Measurements from ENCODE around the gene NTSR2. TPM values are rescaled to one million over a fixed set of nuclear protein-coding genes. Genes with fewer than 3 reads are reported as not detected.

NTSR2 gene, protein sequence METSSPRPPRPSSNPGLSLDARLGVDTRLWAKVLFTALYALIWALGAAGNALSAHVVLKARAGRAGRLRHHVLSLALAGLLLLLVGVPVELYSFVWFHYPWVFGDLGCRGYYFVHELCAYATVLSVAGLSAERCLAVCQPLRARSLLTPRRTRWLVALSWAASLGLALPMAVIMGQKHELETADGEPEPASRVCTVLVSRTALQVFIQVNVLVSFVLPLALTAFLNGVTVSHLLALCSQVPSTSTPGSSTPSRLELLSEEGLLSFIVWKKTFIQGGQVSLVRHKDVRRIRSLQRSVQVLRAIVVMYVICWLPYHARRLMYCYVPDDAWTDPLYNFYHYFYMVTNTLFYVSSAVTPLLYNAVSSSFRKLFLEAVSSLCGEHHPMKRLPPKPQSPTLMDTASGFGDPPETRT
- total RNA-seq: not detected

- DNase-seq (ENCODE audit: low spot score): no peak
- Mint-ChIP-seq H3K9me3 (no peaks in the 10 kb centered on the region), H3K4me3 (no peak within 1 kb of the TSS), H3K27ac (no peak within 1 kb of the TSS), H3K27me3 (peaks cover 21 to 34% of the 10 kb centered on the region in 2 donors), H3K4me1 (ENCODE audit: low read depth in 2 of 2) (peaks cover 0 to 11% of the 10 kb centered on the region in 2 donors), H3K36me3 (no peaks in the 10 kb centered on the region)
- ATAC-seq: peak; percentile 77 to 79
These were observed at the start of gene NTSR2 for GRCh38 chr2:11669454-11670291. TSS of gene NTSR2 (minus strand) at chr2:11670195. CDS start at chr2:11670129, 66 bp downstream.

DNA sequence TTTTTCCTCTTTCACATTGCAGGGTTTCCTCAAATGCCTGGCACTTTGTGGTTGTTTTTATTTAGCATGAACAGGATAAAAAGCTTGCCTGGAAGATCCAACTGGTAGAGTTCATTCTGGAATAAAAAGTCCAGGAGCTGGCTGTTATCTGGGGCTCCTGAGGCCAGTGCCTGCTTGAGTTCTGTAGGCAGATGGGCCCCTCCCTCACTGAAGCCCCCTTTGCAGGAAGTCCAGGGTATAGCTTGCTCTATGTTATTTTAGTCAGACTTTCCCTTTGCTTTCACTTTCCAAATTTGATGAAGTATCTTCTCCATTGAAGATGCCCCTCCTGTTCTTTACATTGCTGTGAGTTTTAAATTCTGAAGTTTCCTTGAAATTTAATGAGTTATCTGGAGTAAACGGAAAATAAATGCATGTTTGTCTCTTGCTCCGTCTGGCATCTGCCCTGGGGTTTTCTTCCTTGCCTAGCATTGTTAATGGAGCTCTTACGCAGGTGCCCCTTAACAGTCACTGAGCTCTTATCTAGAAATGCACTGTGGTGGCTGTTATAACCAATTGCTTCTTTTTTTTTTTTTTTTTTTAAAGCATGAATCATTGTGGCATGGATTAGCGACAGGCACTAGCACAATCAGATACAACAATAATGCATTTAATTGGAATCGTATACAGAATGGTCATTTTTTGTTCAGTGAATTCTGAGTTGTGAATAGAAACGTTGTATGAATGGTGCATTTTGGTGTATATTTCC is 49.4 kb upstream of the NTSR2 start:
- H3K36me3 Mint-ChIP-seq: no peaks in the 10 kb centered on the region
- ATAC-seq: no peak
- peak overlapping the region in 1 of 2 donors; percentile 32 for H3K27ac Mint-ChIP-seq
- H3K4me1 Mint-ChIP-seq (ENCODE audit: low read depth in 2 of 2): peaks cover 7 to 13% of the 10 kb centered on the region in 2 donors
- DNase-seq (ENCODE audit: low spot score): no peak
- no peaks in the 10 kb centered on the region for H3K9me3 Mint-ChIP-seq
- H3K27me3 Mint-ChIP-seq: peaks cover 20 to 24% of the 10 kb centered on the region in 2 donors
- peak overlapping the region; percentile 68 for H3K4me3 Mint-ChIP-seq

- Mint-ChIP-seq H3K4me1 (ENCODE audit: low read depth in 2 of 2) (peaks cover 7 to 13% of the 10 kb centered on the region in 2 donors), H3K36me3 (no peaks in the 10 kb centered on the region), H3K27me3 (peaks cover 14 to 18% of the 10 kb centered on the region in 2 donors), H3K27ac (peak overlapping the region in 1 of 2 donors; percentile 32), H3K4me3 (no peak overlapping the region), H3K9me3 (no peaks in the 10 kb centered on the region)
- DNase-seq (ENCODE audit: low spot score) (no peak), ATAC-seq (no peak)
These were observed 48.6 kb upstream of the NTSR2 start for GRCh38 chr2:11718606-11719005.

- DNase-seq (ENCODE audit: low spot score) (no peak), ATAC-seq (no peak)
- Mint-ChIP-seq H3K36me3 (no peaks in the 10 kb centered on the region), H3K27ac (no peak overlapping the region), H3K4me3 (no peak overlapping the region), H3K4me1 (ENCODE audit: low read depth in 2 of 2) (peaks cover 7 to 13% of the 10 kb centered on the region in 2 donors), H3K9me3 (no peaks in the 10 kb centered on the region), H3K27me3 (peaks cover 10 to 18% of the 10 kb centered on the region in 2 donors)
These were observed 47.6 kb upstream of the NTSR2 start for GRCh38 chr2:11717623-11718022.

- DNase-seq (ENCODE audit: low spot score): no peak
- Mint-ChIP-seq H3K27ac (peak overlapping the region in 1 of 2 donors; percentile 30), H3K4me1 (ENCODE audit: low read depth in 2 of 2) (peaks cover 7 to 13% of the 10 kb centered on the region in 2 donors), H3K4me3 (no peak overlapping the region), H3K9me3 (no peaks in the 10 kb centered on the region), H3K36me3 (no peaks in the 10 kb centered on the region), H3K27me3 (peaks cover 12 to 24% of the 10 kb centered on the region in 2 donors)
- no peak for ATAC-seq
These were observed 46.8 kb upstream of the NTSR2 start for GRCh38 chr2:11716689-11717321.

GRCh38 chr2:11715987-11716652 is 46.1 kb upstream of the NTSR2 start:
- H3K4me3 Mint-ChIP-seq: no peak overlapping the region
- peaks cover 12 to 24% of the 10 kb centered on the region in 2 donors for H3K27me3 Mint-ChIP-seq
- ATAC-seq (no peak), DNase-seq (ENCODE audit: low spot score) (peak; percentile 38)
- no peaks in the 10 kb centered on the region for H3K9me3 Mint-ChIP-seq
- H3K27ac Mint-ChIP-seq: no peak overlapping the region
- H3K36me3 Mint-ChIP-seq: no peaks in the 10 kb centered on the region
- peaks cover 7 to 13% of the 10 kb centered on the region in 2 donors for H3K4me1 Mint-ChIP-seq (ENCODE audit: low read depth in 2 of 2)

- peaks cover 0 to 5% of the 10 kb centered on the region in 2 donors for H3K4me1 Mint-ChIP-seq (ENCODE audit: low read depth in 2 of 2)
- ATAC-seq (no peak), DNase-seq (ENCODE audit: low spot score) (peak; percentile 39)
- H3K36me3 Mint-ChIP-seq: no peaks in the 10 kb centered on the region
- H3K9me3 Mint-ChIP-seq: no peaks in the 10 kb centered on the region
- H3K27ac Mint-ChIP-seq: no peak overlapping the region
- peaks cover 6 to 8% of the 10 kb centered on the region in 2 donors for H3K27me3 Mint-ChIP-seq
- H3K4me3 Mint-ChIP-seq: no peak overlapping the region
These were observed 43.8 kb upstream of the NTSR2 start for GRCh38 chr2:11713815-11714214.

DNA sequence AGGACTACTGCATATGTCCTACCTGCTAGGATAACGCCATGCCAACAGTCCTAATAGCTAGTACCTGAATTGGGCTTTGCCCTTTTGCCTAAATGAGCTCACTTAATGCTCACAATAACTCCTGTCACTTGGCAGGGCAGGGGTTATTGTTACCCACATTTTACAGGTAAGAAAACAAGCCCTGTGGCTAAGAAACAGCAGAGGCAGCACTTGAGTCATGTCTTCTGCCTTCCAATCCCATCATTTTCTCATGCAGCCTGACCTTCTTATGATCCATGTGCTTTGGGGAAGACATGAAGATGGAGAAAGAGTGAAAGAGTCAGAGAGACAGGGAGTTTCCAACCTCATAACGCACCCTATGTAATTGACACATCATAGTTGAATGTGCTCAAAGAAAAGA is 42.9 kb upstream of the NTSR2 start:
- Mint-ChIP-seq H3K27ac (no peak overlapping the region), H3K4me1 (ENCODE audit: low read depth in 2 of 2) (peaks cover 0 to 5% of the 10 kb centered on the region in 2 donors), H3K36me3 (no peaks in the 10 kb centered on the region), H3K27me3 (peaks cover 6% of the 10 kb centered on the region in 2 donors), H3K4me3 (no peak overlapping the region), H3K9me3 (no peaks in the 10 kb centered on the region)
- ATAC-seq (no peak), DNase-seq (ENCODE audit: low spot score) (peak; percentile 47)

- no peak overlapping the region for H3K27ac Mint-ChIP-seq
- H3K9me3 Mint-ChIP-seq: no peaks in the 10 kb centered on the region
- H3K4me3 Mint-ChIP-seq: no peak overlapping the region
- ATAC-seq: no peak
- DNase-seq (ENCODE audit: low spot score): no peak
- H3K36me3 Mint-ChIP-seq: no peaks in the 10 kb centered on the region
- peaks cover 3 to 6% of the 10 kb centered on the region in 2 donors for H3K27me3 Mint-ChIP-seq
- peaks cover 0 to under 1% of the 10 kb centered on the region in 2 donors for H3K4me1 Mint-ChIP-seq (ENCODE audit: low read depth in 2 of 2)
These were observed 41.8 kb upstream of the NTSR2 start for GRCh38 chr2:11711751-11712150.

DNA sequence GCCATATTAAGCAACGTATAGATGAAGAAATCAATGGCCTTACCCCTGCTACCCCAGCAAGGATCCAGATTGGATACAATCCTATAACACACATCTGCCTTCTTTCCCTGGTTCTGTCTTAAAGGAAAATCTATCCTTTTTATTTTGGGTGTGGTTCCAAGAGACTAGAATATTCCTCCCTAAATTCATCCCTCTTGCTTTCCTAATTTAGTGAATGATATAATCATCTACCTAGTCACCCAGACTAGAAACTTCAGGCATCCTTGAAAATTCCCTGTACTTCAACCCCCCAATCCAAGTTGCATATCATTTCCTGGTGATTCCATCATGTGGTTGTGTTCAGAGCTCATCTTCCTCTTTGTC is 41.3 kb upstream of the NTSR2 start:
- Mint-ChIP-seq H3K27me3 (peaks cover 2 to 6% of the 10 kb centered on the region in 2 donors), H3K36me3 (no peaks in the 10 kb centered on the region), H3K4me1 (ENCODE audit: low read depth in 2 of 2) (no peaks in the 10 kb centered on the region), H3K4me3 (no peak overlapping the region), H3K9me3 (no peaks in the 10 kb centered on the region), H3K27ac (no peak overlapping the region)
- ATAC-seq: no peak
- no peak for DNase-seq (ENCODE audit: low spot score)

- ATAC-seq (no peak), DNase-seq (ENCODE audit: low spot score) (peak; percentile 15)
- no peak overlapping the region for H3K27ac Mint-ChIP-seq
- peaks cover 2 to 6% of the 10 kb centered on the region in 2 donors for H3K27me3 Mint-ChIP-seq
- no peak overlapping the region for H3K4me3 Mint-ChIP-seq
- no peaks in the 10 kb centered on the region for H3K9me3 Mint-ChIP-seq
- no peaks in the 10 kb centered on the region for H3K4me1 Mint-ChIP-seq (ENCODE audit: low read depth in 2 of 2)
- H3K36me3 Mint-ChIP-seq: no peaks in the 10 kb centered on the region
These were observed 40.8 kb upstream of the NTSR2 start for GRCh38 chr2:11710632-11711353.

GRCh38 chr2:11710210-11710609 is 40.2 kb upstream of the NTSR2 start:
- Mint-ChIP-seq H3K4me1 (ENCODE audit: low read depth in 2 of 2) (no peaks in the 10 kb centered on the region), H3K4me3 (no peak overlapping the region), H3K27me3 (peaks cover 2 to 6% of the 10 kb centered on the region in 2 donors), H3K36me3 (no peaks in the 10 kb centered on the region), H3K9me3 (no peaks in the 10 kb centered on the region), H3K27ac (no peak overlapping the region)
- ATAC-seq (no peak), DNase-seq (ENCODE audit: low spot score) (no peak)

Data from natural killer cell treated with Interleukin-12 subunit alpha and Interleukin-12 subunit beta and Interleukin-15 and Interleukin-18, amount 100 ng/mL, for 72 hours (primary cell).